A673 (cell line): ENCODE data around the gene UPK3BL1.
"Not testable (repeated sequence)": the region's sequence is repeated elsewhere in the genome, so short reads cannot be mapped to it uniquely, and the experiment has no call there.

ENCODE experiments used
- CTCF ChIP-seq: fragments of 300-800, 200-600 bp; sonication (generic); conservative IDR thresholded peaks from 2 replicates; pipeline ENCODE4 v1.5.1; 2017; ENCODE audit warnings: low read depth, mild to moderate bottlenecking, antibody characterized with exemption, low read length, moderate library complexity, mixed read lengths
- EZH2 ChIP-seq: fragments of 200-600 bp; sonication (generic); IDR thresholded peaks from 2 replicates; pipeline ENCODE4 v1.6.1; 2017; ENCODE audit warnings: borderline replicate concordance, low read depth, mild to moderate bottlenecking, mixed read lengths, antibody characterized with exemption, low read length; ENCODE audit not compliant: poor library complexity, severe bottlenecking

DNA sequence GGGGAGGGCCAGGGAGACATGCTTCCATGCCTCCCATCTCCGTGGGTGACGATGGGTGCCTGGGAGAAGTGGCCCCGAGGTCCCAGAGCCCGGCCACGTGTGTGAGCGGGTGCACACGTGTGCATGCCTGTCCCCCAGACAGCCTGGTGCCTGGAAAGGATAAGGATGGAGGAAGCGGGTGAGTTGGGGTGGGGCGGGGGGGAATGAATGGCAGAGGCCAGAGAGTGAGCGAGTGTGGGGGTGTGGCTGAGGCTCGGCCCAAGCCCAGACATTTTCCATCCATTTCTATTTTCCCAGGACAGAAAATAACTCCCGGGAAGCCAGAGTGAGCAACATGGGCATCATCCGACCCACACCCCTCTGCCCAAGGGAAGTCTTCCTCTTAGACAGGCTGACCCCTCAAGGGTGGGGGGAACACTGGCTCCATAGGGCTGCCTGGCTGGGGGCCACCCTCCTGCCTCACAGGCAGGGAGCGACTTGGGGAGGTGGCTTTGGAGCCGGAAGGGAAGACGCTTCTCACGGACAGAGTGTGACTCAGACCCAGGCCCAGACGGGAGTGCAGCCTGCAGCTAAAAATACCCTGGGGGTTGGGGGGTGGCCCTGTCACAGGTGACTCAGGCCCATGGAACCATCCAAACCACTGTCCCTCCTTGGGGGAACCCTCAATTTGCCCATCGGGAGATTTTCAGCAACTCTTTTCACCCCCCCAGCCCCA, 38.0 kb downstream of the UPK3BL1 start:
- TF ChIP-seq CTCF, EZH2: not testable (repeated sequence)
